Measurements from ENCODE around the gene MARCO.

DNA sequence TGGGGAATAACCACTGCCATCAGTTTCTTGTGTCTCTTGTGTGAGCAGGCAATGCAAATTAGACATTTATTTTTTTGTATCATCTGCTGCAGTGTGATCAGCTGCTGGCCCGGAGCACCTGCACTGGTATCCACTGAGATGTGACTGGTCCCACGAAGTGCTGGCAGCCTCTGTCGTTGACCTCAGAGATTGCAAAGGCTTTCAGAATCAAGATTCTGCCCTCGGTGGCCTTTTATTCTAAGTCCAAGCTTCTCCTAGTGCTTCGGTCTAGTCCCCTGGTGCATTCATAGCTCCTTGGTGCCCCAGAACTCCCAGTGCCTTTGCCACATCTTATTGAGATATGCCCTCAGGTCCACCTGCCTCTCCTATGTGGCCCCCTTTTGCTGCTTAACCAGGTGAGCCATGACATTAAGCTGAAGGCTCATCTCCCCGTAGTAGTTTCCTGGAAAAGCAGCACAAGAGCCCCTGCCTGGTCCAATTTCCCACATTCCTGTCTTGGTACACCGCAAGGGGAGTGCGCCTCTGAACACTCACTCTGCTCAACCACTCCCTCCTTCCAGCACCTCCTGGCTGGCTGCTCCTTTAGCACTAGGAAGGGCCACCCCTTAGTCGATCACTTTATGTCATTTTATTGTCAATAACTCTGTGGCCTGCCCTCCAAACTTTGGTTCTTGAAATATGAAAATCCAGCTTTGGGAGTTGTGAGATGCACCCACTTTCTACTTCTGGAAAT is 27.1 kb upstream of the MARCO start:
- TF ChIP-seq SIN3A (IDR thresholded peaks at IDR 0.05; ENCODE audit: borderline replicate concordance, insufficient read depth, low read length) (no peak), POLR2AphosphoS5 (IDR thresholded peaks at IDR 0.05; ENCODE audit: low read depth, low read length) (no peak), TAF1 (IDR thresholded peaks at IDR 0.05; ENCODE audit: borderline replicate concordance, insufficient read depth, low read length) (no peak), REST (IDR thresholded peaks at IDR 0.05; ENCODE audit: insufficient read depth in 1 of 2, low read depth in 2 of 2, low read length in 2 of 2) (no peak), FOXP2 (optimal IDR thresholded peaks at IDR 0.05; ENCODE audit: borderline replicate concordance, extremely low read depth, extremely low read length, insufficient read depth) (no peak)

All from PFSK-1 (cell line).